Measurements from ENCODE around the gene MAGI1. TPM values are rescaled to one million over a fixed set of nuclear protein-coding genes. Genes with fewer than 3 reads are reported as not detected.

The MAGI1 gene
- total RNA-seq, 2 donors from 2014 or later = 38.6 to 45.1 TPM

GRCh38 chr3:65787827-65788226, 250.9 kb downstream of the MAGI1 start:
- TF ChIP-seq CTCF (conservative IDR thresholded peaks at IDR 0.05) = no peak
- Mint-ChIP-seq H3K9me3 (no peaks in the 10 kb centered on the region), H3K27ac (no peak overlapping the region), H3K27me3 (ENCODE audit: insufficient read depth) (no peaks in the 10 kb centered on the region), H3K36me3 (ENCODE audit: low read depth) (no peaks in the 10 kb centered on the region), H3K4me3 (no peak overlapping the region), H3K4me1 (no peaks in the 10 kb centered on the region)
- Histone ChIP-seq H3K27me3 (ENCODE audit: control insufficient read depth, insufficient read depth, low read length, poor library complexity, severe bottlenecking) (no peaks in the 10 kb centered on the region), H3K4me3 (ENCODE audit: low read length) (no peak overlapping the region), H3K9me3 (ENCODE audit: control insufficient read depth, low read length) (no peaks in the 10 kb centered on the region), H3K4me1 (ENCODE audit: control insufficient read depth, insufficient read depth, low read length) (no peaks in the 10 kb centered on the region), H3K36me3 (ENCODE audit: control insufficient read depth, insufficient read depth, low read length) (no peaks in the 10 kb centered on the region), H3K9ac (ENCODE audit: extremely low read depth, low read length, poor library complexity, severe bottlenecking) (no peak overlapping the region), H3K27ac (ENCODE audit: low read depth, low read length) (no peak overlapping the region)
- DNase-seq = no peak
- WGBS, 2 experiments (ENCODE audit: insufficient coverage in 1 of 2, insufficient read length in 1 of 2) = 95 to 100% methylated on average over 1 to 2 of the region's 2 CpGs

- no peaks in the 10 kb centered on the region for H3K36me3 Mint-ChIP-seq (ENCODE audit: low read depth)
- TF ChIP-seq CTCF (conservative IDR thresholded peaks at IDR 0.05) = no peak
- no peaks in the 10 kb centered on the region for H3K9me3 Mint-ChIP-seq
- Histone ChIP-seq H3K27me3 (ENCODE audit: control insufficient read depth, insufficient read depth, low read length, poor library complexity, severe bottlenecking) (no peaks in the 10 kb centered on the region), H3K9ac (ENCODE audit: extremely low read depth, low read length, poor library complexity, severe bottlenecking) (no peak overlapping the region), H3K4me1 (ENCODE audit: control insufficient read depth, insufficient read depth, low read length) (no peaks in the 10 kb centered on the region), H3K36me3 (ENCODE audit: control insufficient read depth, insufficient read depth, low read length) (no peaks in the 10 kb centered on the region), H3K4me3 (ENCODE audit: low read length) (no peak overlapping the region), H3K9me3 (ENCODE audit: control insufficient read depth, low read length) (no peaks in the 10 kb centered on the region), H3K27ac (ENCODE audit: low read depth, low read length) (no peak overlapping the region)
- no peak overlapping the region for H3K27ac Mint-ChIP-seq
- H3K4me3 Mint-ChIP-seq = no peak overlapping the region
- DNase-seq = no peak
- H3K4me1 Mint-ChIP-seq = peaks cover under 1% of the 10 kb centered on the region
- H3K27me3 Mint-ChIP-seq (ENCODE audit: insufficient read depth) = no peaks in the 10 kb centered on the region
- WGBS, 2 experiments (ENCODE audit: insufficient coverage in 1 of 2, insufficient read length in 1 of 2) = 83 to 92% methylated on average over 4 to 5 of the region's 5 CpGs
These were observed 251.4 kb downstream of the MAGI1 start for GRCh38 chr3:65787340-65787739.

GRCh38 chr3:65786890-65787289, 251.8 kb downstream of the MAGI1 start:
- 93 to 94% methylated on average over 3 of the region's 3 CpGs for WGBS, 2 experiments (ENCODE audit: insufficient coverage in 1 of 2, insufficient read length in 1 of 2)
- Mint-ChIP-seq H3K27me3 (ENCODE audit: insufficient read depth) (no peaks in the 10 kb centered on the region), H3K4me1 (peaks cover 4% of the 10 kb centered on the region), H3K4me3 (no peak overlapping the region), H3K36me3 (ENCODE audit: low read depth) (no peaks in the 10 kb centered on the region), H3K27ac (no peak overlapping the region), H3K9me3 (no peaks in the 10 kb centered on the region)
- no peaks in the 10 kb centered on the region for H3K27me3 ChIP-seq (ENCODE audit: control insufficient read depth, insufficient read depth, low read length, poor library complexity, severe bottlenecking)
- TF ChIP-seq CTCF (conservative IDR thresholded peaks at IDR 0.05) = no peak
- no peak overlapping the region for H3K4me3 ChIP-seq (ENCODE audit: low read length)
- no peak overlapping the region for H3K9ac ChIP-seq (ENCODE audit: extremely low read depth, low read length, poor library complexity, severe bottlenecking)
- no peaks in the 10 kb centered on the region for H3K36me3 ChIP-seq (ENCODE audit: control insufficient read depth, insufficient read depth, low read length)
- no peaks in the 10 kb centered on the region for H3K9me3 ChIP-seq (ENCODE audit: control insufficient read depth, low read length)
- DNase-seq = no peak
- H3K27ac ChIP-seq (ENCODE audit: low read depth, low read length) = no peak overlapping the region
- no peaks in the 10 kb centered on the region for H3K4me1 ChIP-seq (ENCODE audit: control insufficient read depth, insufficient read depth, low read length)
